A673 (cell line): Measurements from ENCODE around the gene CD4. TPM values are rescaled to one million over a fixed set of nuclear protein-coding genes. Genes with fewer than 3 reads are reported as not detected.
A peak's percentile ranks its signal among the peaks of the same experiment; 100 is the strongest.

Experiments
- BruUV-seq: library from RNA; stranded (reverse); fragments of 400-500 nt; replicated peaks from 2 replicates; lab custom pipeline; 2021; lab: Mats Ljungman, UMichigan
- CTCF ChIA-PET: fragments of 300-600 bp; sonication (Branson Sonifier 250); formaldehyde crosslinking; loops from one replicate; lab custom pipeline; 2022; ENCODE audit warnings: antibody characterized with exemption; lab: Charles Lee
- POLR2A ChIA-PET: fragments of 300-600 bp; sonication (Branson Sonifier 250); formaldehyde crosslinking; loops from one replicate; lab custom pipeline; 2022; ENCODE audit warnings: antibody characterized with exemption; ENCODE audit not compliant: low non-redundant PET; lab: Charles Lee
- DNase-seq: peaks from one replicate; pipeline ENCODE4 v3.0.0-alpha.2; 2015; ENCODE audit warnings: low spot score
- H3K27ac ChIP-seq: fragments of 200-600 bp; sonication (generic); 2 replicates; pipeline ENCODE4 v1.5.1; 2016; ENCODE audit warnings: mixed run types, low read depth, mild to moderate bottlenecking, mixed read lengths, antibody characterized with exemption, low read length; ENCODE audit not compliant: poor library complexity, severe bottlenecking
- H3K27me3 ChIP-seq: fragments of 200-600 bp; sonication (generic); replicated peaks from 2 replicates; pipeline ENCODE4 v1.6.1; 2017; ENCODE audit warnings: mixed run types, low read depth, mild to moderate bottlenecking, mixed read lengths, antibody characterized with exemption, low read length; ENCODE audit not compliant: insufficient read depth, poor library complexity
- H3K36me3 ChIP-seq: fragments of 200-600 bp; sonication (generic); 2 replicates; pipeline ENCODE4 v1.6.1; 2016; ENCODE audit warnings: mixed run types, mild to moderate bottlenecking, mixed read lengths, antibody characterized with exemption, low read length; ENCODE audit not compliant: insufficient read depth, poor library complexity, severe bottlenecking
- H3K4me1 ChIP-seq: fragments of 200-600 bp; sonication (generic); 2 replicates; pipeline ENCODE4 v1.6.1; 2017; ENCODE audit warnings: mixed run types, mild to moderate bottlenecking, mixed read lengths, antibody characterized with exemption, low read length; ENCODE audit not compliant: insufficient read depth, poor library complexity, severe bottlenecking
- H3K4me3 ChIP-seq: fragments of 200-600 bp; sonication (generic); 2 replicates; pipeline ENCODE4 v1.5.1; 2016; ENCODE audit warnings: low read depth, mixed run types, mild to moderate bottlenecking, mixed read lengths, low read length; ENCODE audit not compliant: poor library complexity, severe bottlenecking
- H3K9me3 ChIP-seq: fragments of 200-600 bp; sonication (generic); 2 replicates; pipeline ENCODE4 v1.6.1; 2016; ENCODE audit warnings: mixed run types, low read depth, mild to moderate bottlenecking, mixed read lengths, antibody characterized with exemption, low read length; ENCODE audit not compliant: poor library complexity, severe bottlenecking
- EZH2 ChIP-seq: fragments of 200-600 bp; sonication (generic); IDR thresholded peaks from 2 replicates; pipeline ENCODE4 v1.6.1; 2017; ENCODE audit warnings: borderline replicate concordance, low read depth, mild to moderate bottlenecking, mixed read lengths, antibody characterized with exemption, low read length; ENCODE audit not compliant: poor library complexity, severe bottlenecking
- intact Hi-C: fragments of 100-400 bp; cut with micrococcal nuclease; formaldehyde crosslinking; loops from one replicate; pipeline ENCODE4 v1.10.0; 2022; ENCODE audit not compliant: unreplicated experiment
- total RNA-seq: library from RNA; stranded (reverse); gene quantifications from 2 replicates; pipeline ENCODE4 v1.2.3, GENCODE V29; 2021
- TF ChIP-seq, protein P1 (sequence below): fragments of 300-800, 200-600 bp; sonication (generic); conservative IDR thresholded peaks from 2 replicates; pipeline ENCODE4 v1.5.1; 2017; ENCODE audit warnings: low read depth, mild to moderate bottlenecking, antibody characterized with exemption, low read length, moderate library complexity, mixed read lengths

Gene CD4
- total RNA-seq, 1 experiment from 2014 or later = not detected

DNA sequence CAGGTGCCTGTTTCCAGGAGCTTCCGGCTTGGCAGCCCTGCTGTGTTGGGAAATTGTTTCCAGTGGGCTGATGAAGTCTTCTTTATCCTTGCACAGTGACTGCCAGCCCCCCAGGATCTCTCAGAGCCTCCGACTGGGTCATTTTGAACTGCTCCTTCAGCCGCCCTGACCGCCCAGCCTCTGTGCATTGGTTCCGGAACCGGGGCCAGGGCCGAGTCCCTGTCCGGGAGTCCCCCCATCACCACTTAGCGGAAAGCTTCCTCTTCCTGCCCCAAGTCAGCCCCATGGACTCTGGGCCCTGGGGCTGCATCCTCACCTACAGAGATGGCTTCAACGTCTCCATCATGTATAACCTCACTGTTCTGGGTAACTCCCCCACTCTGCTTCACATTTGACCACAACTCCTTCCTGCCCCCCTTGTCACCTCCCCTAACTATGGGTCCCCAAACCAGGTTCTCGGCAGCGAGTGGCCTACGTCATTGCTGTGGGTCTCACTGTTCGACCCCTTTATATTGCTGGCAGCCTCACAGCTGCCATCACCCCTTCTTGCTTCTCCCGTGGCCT is 14.7 kb upstream of the CD4 start:
- no peaks in the 10 kb centered on the region for H3K27me3 ChIP-seq
- BruUV-seq = no TSS peak
- no peaks in the 10 kb centered on the region for H3K9me3 ChIP-seq
- peak overlapping the region; percentile 16 for H3K27ac ChIP-seq
- no peak for DNase-seq
- peaks cover 9% of the 10 kb centered on the region for H3K4me1 ChIP-seq
- CTCF ChIA-PET = interaction anchor here (1.1 kb wide), 1 partner anchor 21 kb away, joined by 3 read pairs; the partner anchor contains the start of gene MLF2
- POLR2A ChIA-PET = no interaction called here
- intact Hi-C loops = loop anchor here (5.0 kb wide), 2 partner anchors 37 to 157 kb away; no protein-coding TSS in a partner anchor
- peaks cover 46% of the 10 kb centered on the region for H3K36me3 ChIP-seq
- no peak for TF ChIP-seq EZH2
- TF ChIP-seq, protein P1, sequence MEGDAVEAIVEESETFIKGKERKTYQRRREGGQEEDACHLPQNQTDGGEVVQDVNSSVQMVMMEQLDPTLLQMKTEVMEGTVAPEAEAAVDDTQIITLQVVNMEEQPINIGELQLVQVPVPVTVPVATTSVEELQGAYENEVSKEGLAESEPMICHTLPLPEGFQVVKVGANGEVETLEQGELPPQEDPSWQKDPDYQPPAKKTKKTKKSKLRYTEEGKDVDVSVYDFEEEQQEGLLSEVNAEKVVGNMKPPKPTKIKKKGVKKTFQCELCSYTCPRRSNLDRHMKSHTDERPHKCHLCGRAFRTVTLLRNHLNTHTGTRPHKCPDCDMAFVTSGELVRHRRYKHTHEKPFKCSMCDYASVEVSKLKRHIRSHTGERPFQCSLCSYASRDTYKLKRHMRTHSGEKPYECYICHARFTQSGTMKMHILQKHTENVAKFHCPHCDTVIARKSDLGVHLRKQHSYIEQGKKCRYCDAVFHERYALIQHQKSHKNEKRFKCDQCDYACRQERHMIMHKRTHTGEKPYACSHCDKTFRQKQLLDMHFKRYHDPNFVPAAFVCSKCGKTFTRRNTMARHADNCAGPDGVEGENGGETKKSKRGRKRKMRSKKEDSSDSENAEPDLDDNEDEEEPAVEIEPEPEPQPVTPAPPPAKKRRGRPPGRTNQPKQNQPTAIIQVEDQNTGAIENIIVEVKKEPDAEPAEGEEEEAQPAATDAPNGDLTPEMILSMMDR = no peak
- H3K4me3 ChIP-seq = no peak overlapping the region

DNA sequence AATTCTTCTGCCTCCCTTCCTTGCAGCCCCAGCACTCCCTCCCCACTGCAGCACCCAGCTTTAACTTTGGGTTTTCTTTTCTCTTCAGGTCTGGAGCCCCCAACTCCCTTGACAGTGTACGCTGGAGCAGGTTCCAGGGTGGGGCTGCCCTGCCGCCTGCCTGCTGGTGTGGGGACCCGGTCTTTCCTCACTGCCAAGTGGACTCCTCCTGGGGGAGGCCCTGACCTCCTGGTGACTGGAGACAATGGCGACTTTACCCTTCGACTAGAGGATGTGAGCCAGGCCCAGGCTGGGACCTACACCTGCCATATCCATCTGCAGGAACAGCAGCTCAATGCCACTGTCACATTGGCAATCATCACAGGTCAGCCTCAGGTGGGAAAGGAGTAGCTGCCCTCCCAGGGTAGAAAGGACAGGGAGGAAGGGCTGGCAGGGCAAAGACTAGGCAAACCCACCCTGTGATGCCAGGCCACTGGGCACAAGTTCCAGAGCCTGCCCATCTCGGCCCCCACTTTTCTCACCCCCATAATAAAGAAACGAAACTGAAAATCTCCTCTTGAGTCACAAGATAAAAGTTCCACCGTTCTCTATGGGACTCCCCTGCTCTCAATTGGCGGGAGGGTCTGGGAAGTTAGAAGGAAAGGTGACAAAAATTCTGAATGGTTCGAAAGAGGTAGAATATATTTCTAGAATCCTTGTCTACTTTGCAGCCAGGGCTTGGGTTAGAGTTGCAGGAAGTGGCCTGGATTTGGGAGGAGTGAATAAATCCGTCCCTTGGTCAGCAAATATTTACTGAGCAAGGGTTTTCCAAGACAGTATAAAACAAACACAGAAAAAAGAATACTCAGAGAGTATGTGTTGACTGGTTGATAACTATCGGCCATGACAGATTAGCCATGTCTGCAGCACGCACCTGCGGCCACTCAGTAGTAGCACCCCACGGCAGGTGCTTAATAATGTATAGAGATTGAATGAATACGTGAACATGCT is 13.8 kb upstream of the CD4 start:
- H3K4me3 ChIP-seq = no peak overlapping the region
- peaks cover 37% of the 10 kb centered on the region for H3K36me3 ChIP-seq
- POLR2A ChIA-PET = no interaction called here
- TF ChIP-seq EZH2 = no peak
- H3K27me3 ChIP-seq = no peaks in the 10 kb centered on the region
- no peak overlapping the region for H3K27ac ChIP-seq
- intact Hi-C loops = loop anchor here (5.0 kb wide), 2 partner anchors 38 to 158 kb away; no protein-coding TSS in a partner anchor
- CTCF ChIA-PET = no interaction called here
- H3K4me1 ChIP-seq = peaks cover 8% of the 10 kb centered on the region
- H3K9me3 ChIP-seq = no peaks in the 10 kb centered on the region
- no peak for DNase-seq
- BruUV-seq = TSS peak; percentile 14

DNA sequence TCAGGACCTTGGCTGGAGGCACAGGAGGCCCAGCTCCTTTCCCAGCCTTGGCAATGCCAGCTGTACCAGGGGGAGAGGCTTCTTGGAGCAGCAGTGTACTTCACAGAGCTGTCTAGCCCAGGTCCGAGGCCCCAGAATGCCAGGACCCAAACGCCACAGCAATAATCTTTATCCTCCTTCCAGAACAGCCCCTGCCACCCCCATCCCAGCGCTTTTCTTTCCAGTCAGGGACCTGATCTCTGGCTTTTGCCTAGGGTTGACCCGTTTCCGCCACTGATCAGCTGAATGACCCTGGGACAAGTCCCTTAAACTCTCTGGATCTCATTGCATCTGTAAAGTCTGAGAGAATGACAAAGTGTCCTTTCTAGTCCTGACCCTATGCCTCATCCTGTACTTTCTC is 11.9 kb upstream of the CD4 start:
- POLR2A ChIA-PET = no interaction called here
- Histone ChIP-seq H3K9me3 (no peaks in the 10 kb centered on the region), H3K27me3 (no peaks in the 10 kb centered on the region), H3K4me3 (no peak overlapping the region), H3K27ac (no peak overlapping the region), H3K4me1 (peaks cover 8% of the 10 kb centered on the region), H3K36me3 (peaks cover 26% of the 10 kb centered on the region)
- no TSS peak for BruUV-seq
- no peak for DNase-seq
- TF ChIP-seq EZH2 = no peak
- TF ChIP-seq, protein P1 = no peak
- CTCF ChIA-PET = interaction anchor here (1.0 to 1.1 kb wide), 2 partner anchors 10 to 12 kb away, joined by 3 to 4 read pairs; partner anchors contain the start of gene PTMS
- intact Hi-C loops = loop anchor here (5.0 kb wide), 2 partner anchors 40 to 160 kb away; no protein-coding TSS in a partner anchor
